SK-N-SH (cell line): ENCODE measurements around the gene TAF5L.

Source experiments
- EP300 ChIP-seq, 2 experiments: IDR thresholded peaks; 2 replicates each; pipeline versions ENCODE4 v1.4.0 to v1.6.1; 2012; ENCODE audit warnings: borderline replicate concordance in 1 of 2, low read depth in 1 of 2, low read length in 1 of 2
- EZH2phosphoT487 ChIP-seq: fragments of 200-600 bp; sonication (generic); IDR thresholded peaks from 2 replicates; pipeline ENCODE4 v1.6.1; 2017; ENCODE audit warnings: low read depth, mixed run types, mild to moderate bottlenecking, antibody characterized with exemption, moderate library complexity, borderline replicate concordance
- POLR2AphosphoS5 ChIP-seq: IDR thresholded peaks from 2 replicates; pipeline ENCODE4 v1.6.1; 2012; ENCODE audit warnings: low read depth, low read length
- TAF1 ChIP-seq: IDR thresholded peaks from 2 replicates; pipeline ENCODE4 v1.6.1; 2012; ENCODE audit warnings: low read depth, mild to moderate bottlenecking, low read length, moderate library complexity, borderline replicate concordance
- TF ChIP-seq, protein P1 (sequence below): fragments of 200-600 bp; sonication (generic); IDR thresholded peaks from 2 replicates; pipeline ENCODE4 v1.6.1; 2017; ENCODE audit warnings: antibody characterized with exemption, mild to moderate bottlenecking, moderate library complexity
- TF ChIP-seq, protein P2 (sequence below): IDR thresholded peaks from 2 replicates; pipeline ENCODE4 v1.4.0; 2012; ENCODE audit warnings: low read depth, borderline replicate concordance
- TF ChIP-seq, protein P3 (sequence below): IDR thresholded peaks from 2 replicates; pipeline ENCODE4 v1.4.0; 2012; ENCODE audit warnings: low read depth

DNA sequence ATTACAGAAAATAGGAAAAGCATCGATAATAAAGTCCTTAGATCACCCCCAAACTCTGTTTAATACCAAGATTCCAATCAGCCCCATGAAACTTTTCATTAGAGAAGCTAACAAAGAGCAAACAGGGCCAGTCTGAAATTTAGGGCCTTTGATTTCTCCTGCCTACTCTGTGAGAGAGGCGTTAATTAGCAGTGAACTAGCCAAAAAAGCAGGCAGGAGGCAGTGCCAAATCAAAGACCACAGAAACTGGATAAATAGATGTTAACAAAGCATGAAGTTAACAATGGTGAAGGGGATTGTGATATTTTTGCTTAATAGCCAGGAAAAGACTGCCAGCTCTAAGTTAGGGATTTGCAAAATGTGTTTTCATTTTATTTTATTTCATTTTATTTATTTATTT is 11.2 kb downstream of the TAF5L start:
- TF ChIP-seq, protein P1, sequence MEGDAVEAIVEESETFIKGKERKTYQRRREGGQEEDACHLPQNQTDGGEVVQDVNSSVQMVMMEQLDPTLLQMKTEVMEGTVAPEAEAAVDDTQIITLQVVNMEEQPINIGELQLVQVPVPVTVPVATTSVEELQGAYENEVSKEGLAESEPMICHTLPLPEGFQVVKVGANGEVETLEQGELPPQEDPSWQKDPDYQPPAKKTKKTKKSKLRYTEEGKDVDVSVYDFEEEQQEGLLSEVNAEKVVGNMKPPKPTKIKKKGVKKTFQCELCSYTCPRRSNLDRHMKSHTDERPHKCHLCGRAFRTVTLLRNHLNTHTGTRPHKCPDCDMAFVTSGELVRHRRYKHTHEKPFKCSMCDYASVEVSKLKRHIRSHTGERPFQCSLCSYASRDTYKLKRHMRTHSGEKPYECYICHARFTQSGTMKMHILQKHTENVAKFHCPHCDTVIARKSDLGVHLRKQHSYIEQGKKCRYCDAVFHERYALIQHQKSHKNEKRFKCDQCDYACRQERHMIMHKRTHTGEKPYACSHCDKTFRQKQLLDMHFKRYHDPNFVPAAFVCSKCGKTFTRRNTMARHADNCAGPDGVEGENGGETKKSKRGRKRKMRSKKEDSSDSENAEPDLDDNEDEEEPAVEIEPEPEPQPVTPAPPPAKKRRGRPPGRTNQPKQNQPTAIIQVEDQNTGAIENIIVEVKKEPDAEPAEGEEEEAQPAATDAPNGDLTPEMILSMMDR: no peak
- TF ChIP-seq TAF1: no peak
- TF ChIP-seq POLR2AphosphoS5: no peak
- TF ChIP-seq, protein P2, sequence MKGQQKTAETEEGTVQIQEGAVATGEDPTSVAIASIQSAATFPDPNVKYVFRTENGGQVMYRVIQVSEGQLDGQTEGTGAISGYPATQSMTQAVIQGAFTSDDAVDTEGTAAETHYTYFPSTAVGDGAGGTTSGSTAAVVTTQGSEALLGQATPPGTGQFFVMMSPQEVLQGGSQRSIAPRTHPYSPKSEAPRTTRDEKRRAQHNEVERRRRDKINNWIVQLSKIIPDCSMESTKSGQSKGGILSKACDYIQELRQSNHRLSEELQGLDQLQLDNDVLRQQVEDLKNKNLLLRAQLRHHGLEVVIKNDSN: no peak
- no peak for TF ChIP-seq EP300 (IDR thresholded peaks at IDR 0.05; ENCODE audit: borderline replicate concordance in 1 of 2, low read depth in 1 of 2, low read length in 1 of 2)
- TF ChIP-seq EZH2phosphoT487: no peak
- TF ChIP-seq, protein P3, sequence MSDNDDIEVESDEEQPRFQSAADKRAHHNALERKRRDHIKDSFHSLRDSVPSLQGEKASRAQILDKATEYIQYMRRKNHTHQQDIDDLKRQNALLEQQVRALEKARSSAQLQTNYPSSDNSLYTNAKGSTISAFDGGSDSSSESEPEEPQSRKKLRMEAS: no peak
